GM21528 (cell line): ENCODE data around the gene BMPER.

Experiments used
- ATAC-seq: cut with Tn5 transposase; IDR thresholded peaks from one replicate; pipeline ENCODE4 v1.9.1; 2021; ENCODE audit warnings: mild to moderate bottlenecking, moderate library complexity; ENCODE audit not compliant: unreplicated experiment, low FRiP score

The BMPER gene

DNA sequence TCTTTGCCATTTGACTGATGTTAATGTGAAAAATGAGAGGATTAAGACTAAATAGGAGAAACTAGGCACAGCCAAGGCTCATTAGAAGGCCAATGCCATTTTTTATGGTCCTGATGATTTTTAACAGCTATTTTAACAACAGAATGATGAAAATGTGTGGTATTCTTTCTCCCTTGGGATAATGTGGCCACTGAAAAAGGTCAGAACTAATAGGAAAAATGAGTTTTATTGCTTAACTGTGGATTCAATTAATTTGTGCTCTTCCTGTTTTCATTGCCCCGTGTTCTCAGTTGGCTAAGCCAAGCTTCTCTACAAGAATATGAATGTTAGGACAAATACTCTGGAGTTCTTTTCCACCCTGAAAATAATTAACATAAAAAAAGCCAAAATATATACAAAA lies 56.6 kb downstream of the BMPER start:
- no peak for ATAC-seq

DNA sequence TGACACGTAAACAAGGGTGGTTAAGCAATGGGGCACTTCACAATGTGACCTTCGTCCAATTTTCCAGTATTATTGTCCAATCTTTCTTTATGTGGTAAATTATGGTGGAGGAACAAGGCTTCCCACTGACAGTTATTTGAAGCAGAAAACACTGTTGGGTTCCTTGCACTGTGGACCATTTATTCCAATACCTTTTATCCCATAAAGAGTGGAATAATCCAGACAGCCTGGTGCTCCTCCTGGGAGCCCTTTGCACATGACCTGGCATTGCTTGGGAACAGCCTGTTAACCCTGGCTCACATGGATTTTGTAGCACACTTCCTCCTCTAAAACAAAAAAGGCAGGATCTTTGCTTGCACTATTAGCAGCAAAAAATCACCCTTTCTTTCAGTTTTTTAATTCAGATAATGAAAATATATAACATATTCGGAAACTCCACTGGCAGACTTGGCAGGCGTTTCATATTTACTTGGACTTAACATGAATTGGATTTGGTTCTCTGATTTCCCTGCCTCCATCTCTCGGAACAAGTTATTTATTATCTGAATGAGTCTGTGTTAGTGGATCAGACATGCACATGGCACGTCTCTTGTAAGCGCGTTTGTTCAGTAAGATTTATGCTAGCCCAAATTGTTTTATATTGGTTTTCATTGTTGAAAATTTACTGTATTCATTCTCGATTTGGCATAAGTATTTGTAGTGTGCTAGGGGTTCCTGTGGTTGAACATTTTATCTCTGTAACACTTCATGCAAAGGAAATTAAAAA lies 59.3 kb downstream of the BMPER start:
- ATAC-seq: no peak

DNA sequence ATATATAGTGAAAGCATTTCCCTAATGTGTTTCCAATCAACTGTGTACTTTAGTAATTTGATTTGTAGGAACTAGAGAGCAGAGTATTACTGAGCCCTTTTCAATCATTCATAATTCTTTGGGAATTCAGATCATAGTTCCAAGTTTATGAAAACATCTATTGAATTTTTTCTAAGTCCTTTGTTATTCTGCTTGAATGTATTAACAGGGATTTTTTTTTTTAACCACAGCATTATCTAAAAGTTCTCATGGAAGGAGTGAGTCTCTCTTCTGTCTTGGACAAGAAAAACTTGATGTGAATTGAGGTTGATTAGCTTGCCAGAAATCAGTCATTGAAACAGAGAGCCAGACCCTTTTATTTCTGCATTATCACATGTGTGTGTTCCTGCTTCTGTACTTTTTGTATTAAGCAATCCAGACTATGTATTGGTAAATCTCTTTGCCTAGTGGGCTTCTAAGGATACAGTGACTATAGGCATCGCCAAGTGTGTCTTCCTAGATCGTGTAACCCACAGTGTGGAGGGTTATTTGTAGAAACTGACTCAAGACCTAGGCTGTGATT lies 59.9 kb downstream of the BMPER start:
- no peak for ATAC-seq

DNA sequence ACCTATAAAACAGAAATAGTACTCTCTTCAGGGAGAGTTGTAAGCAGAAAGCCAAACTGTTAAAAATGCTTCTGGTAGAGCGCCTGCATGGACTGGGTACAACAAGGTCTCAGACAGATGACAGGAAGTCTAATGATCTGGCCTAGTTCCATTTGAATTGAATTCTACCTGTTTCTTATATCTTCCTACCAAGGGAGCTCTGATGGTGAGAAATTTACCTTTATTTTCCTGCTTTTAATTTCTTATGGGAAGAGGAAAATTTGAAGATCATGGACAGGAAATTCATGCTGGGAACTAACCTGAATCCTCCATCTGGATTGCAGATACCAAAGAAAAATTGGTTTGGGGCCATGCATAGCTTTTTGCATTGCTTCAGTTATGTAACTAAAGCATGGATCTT lies 63.3 kb downstream of the BMPER start:
- ATAC-seq: no peak

DNA sequence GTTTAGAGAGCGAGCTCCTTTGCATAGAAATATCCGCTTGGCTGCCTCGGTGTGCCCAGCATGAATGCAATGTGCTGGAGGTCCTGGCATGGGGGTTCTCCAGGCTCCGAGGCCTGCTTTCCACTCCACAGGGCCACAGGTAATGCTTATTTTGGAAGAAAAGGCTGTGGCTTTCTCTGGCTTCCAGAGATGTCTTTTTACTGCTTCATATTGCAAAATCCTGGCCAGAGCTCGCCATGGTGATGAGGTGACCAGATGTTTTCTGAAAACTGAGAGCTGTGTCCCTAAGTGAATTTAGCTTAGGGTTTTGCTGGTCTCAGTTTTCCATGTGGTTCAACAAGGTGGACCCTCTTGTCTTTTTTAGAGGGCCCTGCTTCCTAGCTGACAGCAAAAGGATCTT lies 65.2 kb downstream of the BMPER start:
- ATAC-seq: no peak

DNA sequence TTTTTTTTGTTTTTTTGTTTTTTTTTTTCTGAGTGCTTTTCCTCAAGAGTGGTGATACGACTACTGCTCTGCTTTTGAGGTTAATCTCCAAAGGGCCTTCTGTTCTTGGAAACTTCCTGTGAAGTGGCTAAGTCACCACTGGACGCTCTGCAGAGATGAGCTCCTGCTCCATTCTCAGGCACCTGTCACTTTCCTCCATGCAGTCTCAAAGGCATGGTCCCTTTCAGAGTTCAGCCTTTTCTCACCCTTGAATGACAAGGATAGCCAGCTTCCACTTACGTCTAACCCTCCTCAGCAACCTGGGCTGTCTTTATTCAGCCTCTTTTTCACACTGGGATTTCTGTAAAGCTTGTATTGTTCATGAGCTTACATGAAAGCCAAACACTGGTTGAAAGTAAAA lies 65.8 kb downstream of the BMPER start:
- ATAC-seq: no peak

DNA sequence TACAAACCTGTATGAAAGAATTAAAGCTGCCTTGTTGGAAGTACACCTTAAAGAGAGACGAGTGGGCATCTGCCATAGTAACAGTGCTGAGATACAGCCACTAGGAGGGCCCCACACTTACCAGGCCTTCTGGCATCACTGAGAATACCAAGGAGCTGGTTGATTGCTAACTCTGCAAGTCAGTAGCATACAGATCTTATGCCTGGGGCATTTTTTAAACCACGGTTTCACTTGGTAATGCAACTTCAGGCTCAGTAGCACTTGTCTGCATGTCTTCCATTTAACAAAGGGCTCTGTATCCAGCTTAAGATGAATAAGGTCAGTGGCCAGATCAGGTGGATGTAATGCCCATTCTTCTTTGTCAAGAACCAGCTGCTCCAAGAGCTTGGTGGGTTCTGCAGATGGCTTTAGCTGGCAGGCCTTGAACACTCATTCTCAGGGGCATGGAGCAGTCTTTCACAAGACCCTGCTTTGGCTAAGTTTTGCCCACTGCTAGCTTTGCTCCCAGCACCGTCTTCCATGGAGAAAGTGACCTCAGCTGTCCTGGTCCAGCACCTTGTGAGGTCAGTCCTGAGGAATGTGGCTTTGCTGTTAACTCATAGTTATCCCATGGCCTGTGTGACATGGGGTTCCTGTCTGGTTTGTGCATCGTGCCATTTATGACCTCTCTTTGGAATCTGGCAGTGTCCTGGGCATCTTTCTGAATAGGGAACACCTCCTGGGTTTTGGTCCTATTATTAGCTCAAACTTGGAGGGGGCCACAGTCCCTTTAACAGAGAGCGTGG lies 68.1 kb downstream of the BMPER start:
- ATAC-seq: no peak

DNA sequence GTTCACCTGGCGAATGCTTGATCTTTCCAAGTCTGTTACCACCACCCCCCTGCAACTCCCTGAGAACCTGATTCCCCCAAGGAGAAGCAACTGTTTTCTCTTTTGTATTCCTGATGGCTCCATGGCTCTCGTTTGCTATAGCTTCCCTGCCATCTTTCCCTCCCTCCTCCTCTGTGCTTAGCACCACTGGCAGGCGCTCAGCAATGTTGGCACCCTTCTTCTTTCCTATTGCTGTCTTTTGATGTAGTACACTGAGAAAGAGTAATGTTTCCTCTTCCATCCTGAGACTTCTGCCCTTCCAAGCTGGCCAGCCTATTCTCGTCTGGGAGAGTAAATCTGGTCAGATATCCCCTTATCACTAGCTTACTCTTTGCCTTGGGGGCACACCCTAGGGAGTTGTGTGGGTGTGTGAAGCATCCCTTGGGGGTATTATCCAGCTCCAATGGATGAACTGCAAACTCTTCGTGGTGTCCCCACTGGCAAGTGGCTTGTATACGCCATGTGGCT lies 74.0 kb downstream of the BMPER start:
- no peak for ATAC-seq

DNA sequence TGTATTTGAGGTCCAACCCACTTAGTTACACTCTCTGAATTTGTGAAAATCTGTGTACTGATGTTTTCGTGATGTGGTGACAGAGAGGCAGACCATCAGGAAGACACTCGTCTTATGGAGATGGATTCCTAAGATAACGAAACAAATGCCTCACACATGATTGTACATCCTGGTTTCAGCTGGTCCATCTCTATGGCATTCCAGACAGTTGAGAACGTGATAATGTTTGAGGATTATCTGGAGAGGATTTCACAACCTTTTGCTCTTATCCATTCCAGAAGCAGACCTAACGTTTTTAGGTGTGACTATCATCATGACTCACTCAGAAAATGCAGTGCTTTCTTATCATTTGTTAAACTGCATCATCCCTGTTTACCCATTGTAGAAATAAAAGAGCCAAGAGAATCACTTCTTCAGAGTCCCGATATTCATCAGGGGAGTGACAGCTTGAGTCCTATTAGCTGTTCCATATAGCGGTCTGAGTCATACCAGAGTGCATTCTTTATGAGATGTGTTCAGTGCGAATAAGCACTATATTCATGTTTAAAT lies 74.5 kb downstream of the BMPER start:
- no peak for ATAC-seq

DNA sequence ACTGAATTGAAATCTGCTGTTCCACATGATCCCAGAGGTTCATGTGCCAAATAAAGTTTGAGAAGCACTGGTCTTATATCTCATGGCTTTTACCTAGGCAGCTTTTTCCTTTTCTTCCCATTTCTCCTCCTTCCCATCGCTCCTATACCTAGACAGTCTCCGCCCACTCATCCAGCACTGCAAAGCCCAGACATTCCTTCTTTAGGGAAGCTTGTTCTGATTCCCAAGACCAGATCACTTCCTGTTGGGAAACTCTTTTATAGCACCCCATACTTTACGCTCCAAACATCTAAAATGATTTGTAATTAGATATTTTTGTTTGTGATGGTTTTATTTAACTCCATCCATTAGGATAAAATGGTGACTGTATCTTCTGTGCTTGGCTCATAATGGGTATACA lies 75.9 kb downstream of the BMPER start:
- no peak for ATAC-seq

DNA sequence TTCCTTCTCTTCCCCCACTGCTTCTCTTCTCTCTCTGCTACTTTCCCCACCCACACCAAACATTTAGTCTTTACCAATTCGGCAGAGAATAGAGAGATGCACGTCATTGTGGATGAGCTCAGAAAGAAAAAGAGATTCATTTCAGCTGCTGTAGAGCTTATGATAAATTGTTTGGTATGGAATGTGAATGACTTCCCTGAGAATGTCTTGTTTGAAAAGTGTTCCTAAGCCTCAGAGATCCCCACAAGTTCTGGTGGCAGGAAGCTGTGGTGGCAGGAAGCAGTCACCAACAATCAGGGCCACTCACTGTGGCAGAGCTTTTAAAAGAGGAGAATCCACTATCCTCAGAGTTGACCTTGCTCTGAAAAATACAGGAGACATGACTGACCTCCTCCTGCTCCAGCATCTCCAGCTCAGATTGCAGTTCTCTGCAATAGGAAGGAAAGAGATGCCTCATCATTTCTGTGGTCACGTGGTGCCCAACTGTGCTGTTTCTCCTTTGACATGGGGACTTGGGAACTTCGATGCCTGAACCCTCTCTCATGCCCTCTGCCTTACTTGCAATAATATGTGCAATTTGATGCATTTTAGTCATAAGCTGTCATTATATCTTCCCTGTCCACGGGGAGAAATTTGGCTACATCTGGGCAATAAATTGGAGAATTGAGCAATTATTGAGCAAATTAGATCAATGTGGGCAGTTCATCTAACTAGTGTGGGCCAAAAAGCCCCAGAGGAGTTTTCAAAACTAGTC lies 76.5 kb downstream of the BMPER start:
- no peak for ATAC-seq

DNA sequence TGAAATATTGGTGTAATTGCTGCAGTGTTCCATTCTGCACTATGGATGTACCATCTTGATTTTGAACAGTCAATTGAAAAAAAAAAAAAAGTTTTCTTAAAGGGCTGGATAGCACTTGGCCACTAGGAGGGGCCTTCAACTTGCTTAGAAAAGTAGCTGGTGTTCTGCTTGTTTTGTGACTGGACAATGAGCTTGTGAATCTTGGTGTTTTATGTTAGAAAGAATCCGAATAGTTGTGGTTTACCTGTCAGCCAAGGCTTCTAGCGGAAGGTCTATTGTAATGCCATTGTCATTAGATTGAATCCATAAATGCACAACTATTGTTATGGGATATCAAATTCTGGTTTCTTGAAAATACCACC lies 77.1 kb downstream of the BMPER start:
- ATAC-seq: no peak

DNA sequence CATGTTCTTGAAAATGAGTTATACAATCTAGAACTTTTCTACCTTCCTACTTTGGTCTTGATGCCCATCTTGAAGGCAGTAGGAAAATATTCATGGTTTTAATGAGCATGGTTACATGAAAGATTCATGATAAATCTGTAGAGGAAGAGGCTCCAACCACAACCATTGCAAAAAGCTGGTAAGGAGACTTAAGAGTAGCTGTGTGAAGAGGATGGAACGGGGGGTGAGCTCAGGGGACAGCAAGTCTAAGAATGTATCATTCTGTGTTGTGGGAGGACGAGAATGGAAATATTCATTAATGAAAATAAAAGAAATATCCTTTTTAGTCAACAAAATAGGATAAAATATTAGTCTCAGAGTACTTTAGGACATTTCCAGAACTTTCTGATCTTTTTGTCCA lies 81.1 kb downstream of the BMPER start:
- ATAC-seq: no peak

DNA sequence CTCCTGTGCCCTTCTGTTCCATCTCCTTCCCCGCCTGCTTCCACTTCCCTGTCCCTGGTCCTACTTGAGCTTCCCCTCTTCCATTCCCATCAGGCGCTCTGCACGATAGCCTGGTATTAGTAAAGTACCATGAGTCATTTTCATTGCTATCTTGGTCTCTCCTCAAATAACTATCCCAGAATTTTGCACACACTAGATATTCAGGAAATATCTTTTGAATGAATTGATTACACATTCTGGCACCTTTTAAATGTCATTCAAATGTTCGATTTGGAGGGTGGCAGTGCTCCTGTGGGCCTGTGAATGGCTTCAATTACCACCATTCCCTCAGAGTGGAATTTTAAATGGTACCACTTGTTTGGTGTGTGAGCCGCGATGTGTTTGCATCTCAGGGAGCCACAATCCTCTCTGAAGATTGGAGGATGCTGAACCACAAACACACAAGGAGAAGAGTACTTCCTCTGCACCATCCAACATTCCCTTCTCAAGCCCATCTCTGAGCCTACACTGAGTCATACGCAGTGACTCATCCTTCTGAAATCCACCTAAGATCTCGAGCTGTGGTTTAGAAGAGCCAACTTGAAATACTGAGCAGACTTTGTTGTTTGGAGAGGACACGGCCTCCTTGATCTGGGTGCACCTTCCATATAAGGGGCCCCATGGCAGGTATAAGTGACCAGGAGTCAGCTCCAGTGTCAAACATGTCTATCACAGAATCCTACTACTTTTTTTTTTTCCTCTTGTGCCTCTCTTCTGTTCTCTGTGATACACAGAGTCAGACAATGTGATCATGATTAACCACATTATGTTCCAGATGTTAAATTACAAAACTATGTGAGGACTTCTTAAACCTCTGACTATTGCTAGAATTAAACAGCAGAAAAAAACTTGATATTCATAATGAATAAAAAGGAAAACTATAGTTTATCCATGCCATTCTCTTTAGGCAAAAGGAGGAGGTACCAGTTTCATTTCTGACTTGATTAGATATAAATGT lies 81.9 kb downstream of the BMPER start:
- no peak for ATAC-seq

DNA sequence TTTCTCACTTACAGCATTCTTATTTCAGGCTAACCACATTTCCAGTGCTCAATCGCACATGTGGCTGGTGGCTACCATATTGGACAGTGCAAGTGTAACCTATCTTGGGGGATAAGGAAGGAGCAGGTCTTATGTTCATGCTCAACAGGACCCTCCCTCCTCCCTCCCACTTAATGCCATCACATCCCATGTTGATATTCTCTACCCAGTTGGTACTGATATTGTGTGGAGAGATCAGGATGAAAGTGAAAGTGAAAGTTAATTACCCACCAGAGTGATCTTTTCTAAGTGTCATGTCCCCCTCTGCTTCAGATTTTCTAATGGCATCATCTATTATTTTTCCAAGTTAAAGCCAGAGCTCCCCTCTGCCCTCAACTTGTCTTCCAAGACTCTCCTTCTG lies 91.6 kb downstream of the BMPER start:
- ATAC-seq: no peak

DNA sequence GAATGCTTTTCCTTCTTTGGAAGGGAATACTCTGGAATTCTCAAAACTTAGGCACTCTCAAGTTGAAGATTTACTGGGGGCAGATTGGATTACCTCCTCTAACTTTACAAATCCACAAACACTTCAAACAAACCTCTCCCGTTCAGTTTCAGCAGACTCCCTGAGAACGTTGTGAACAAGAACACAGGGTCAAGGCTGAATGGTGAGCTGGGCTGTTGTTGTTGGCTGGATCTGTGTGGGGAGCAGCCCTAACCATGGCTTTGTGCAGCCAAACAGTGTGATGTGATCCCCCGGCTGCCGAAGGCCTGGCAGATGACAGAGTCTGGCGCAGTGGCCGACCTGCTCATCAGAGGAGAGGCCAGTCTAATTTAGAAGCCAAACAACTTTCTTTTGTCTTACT lies 93.1 kb downstream of the BMPER start:
- ATAC-seq: no peak

DNA sequence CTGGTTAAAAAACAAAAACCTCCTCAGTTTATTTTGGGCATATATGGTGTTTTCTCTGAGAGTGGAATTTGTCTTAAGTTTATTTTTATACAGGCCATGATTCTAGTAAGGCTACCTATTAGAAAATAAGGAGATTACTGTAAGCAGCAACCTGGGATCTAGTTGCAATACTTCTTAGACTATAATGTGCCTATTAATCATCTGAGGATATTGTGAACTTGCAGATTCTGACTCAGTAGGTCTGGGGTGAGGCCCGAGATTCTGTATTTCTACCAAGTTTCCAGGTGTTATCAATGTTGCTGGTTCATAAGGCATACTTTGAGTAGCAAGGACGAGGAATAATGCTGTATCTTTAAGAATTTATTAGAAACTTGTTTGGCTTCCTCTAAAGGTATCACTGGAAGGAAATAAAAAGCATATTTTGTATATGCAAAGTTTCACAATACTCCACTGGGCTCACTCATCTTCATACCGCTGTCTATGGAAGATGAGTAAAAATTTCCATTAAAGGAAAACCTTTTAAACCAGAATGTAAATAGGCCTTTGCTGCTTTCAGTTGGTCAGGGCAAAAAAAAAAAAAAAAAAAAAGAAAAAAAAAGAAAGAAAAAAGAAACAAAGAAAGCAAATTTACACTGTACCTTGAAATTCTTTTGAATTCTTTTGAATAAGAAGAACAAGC lies 105.8 kb downstream of the BMPER start:
- no peak for ATAC-seq

DNA sequence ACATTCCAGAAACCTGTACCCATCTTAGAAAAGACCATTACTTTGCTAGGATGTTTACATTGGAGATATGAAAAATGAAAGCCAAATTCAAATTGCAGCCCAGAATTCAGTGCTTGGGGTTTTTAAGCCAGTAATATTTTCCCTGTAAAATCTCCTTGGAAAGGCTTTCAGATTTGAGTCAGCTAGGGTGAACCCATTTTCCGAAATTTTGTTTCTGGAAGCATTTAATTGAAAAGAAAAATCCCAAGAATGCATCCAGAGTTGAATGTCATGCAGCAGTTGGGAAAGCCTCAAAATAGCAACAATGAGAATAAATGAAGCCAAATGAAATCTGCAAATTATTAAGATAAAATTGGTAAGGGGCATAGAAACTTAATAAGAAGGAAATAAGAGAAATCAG lies 106.4 kb downstream of the BMPER start:
- ATAC-seq: no peak

DNA sequence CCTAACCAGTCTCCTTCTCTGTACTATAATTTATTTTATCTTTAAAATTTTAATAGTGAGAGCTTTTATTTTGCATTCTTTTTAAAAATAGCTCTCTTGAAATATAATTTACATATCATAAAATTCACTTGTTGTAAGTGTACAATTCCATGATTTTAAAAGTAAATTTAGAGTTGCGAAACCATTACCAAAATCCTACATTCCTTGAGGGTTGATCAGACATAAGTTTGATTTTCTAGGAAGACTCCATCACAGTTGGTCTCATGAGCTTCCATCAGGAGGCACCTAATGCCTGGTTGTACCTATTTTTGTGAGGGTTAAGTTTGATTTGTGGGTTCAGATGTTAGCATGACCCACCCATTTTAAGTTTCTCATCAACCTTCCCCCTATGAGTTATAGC lies 108.1 kb downstream of the BMPER start:
- ATAC-seq: no peak
